C4-2B (cell line): ENCODE results near the gene KRTAP10-8.

Source experiments
- ZFX ChIP-seq: fragments of 450-650 bp; IDR thresholded peaks from 2 replicates; pipeline ENCODE4 v1.6.1; 2017
- TF ChIP-seq, protein P1 (sequence below): fragments of 450-650 bp; conservative IDR thresholded peaks from 2 replicates; pipeline ENCODE4 v1.5.1; 2017; ENCODE audit warnings: mild to moderate bottlenecking

GRCh38 chr21:44576025-44576420 is 35.9 kb upstream of the KRTAP10-8 start:
- TF ChIP-seq ZFX, result no peak
- TF ChIP-seq, protein P1, sequence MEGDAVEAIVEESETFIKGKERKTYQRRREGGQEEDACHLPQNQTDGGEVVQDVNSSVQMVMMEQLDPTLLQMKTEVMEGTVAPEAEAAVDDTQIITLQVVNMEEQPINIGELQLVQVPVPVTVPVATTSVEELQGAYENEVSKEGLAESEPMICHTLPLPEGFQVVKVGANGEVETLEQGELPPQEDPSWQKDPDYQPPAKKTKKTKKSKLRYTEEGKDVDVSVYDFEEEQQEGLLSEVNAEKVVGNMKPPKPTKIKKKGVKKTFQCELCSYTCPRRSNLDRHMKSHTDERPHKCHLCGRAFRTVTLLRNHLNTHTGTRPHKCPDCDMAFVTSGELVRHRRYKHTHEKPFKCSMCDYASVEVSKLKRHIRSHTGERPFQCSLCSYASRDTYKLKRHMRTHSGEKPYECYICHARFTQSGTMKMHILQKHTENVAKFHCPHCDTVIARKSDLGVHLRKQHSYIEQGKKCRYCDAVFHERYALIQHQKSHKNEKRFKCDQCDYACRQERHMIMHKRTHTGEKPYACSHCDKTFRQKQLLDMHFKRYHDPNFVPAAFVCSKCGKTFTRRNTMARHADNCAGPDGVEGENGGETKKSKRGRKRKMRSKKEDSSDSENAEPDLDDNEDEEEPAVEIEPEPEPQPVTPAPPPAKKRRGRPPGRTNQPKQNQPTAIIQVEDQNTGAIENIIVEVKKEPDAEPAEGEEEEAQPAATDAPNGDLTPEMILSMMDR, result no peak
